Loucy (cell line): ENCODE data around the gene ALPG.
"Not testable (repeated sequence)": the region's sequence is repeated elsewhere in the genome, so short reads cannot be mapped to it uniquely, and the experiment has no call there.

Source experiments
- H2AFZ ChIP-seq: fragments of 200-600 bp; sonication (generic); 2 replicates; pipeline ENCODE4 v1.6.0; 2016; ENCODE audit warnings: antibody characterized with exemption, mild to moderate bottlenecking, low read length, moderate library complexity
- H3F3A ChIP-seq: fragments of 200-600 bp; 2 replicates; pipeline ENCODE4 v1.6.0; 2016; ENCODE audit warnings: antibody characterized with exemption, low read depth, mild to moderate bottlenecking
- H3K27me3 ChIP-seq: fragments of 200-600 bp; sonication (generic); 2 replicates; pipeline ENCODE4 v1.6.1; 2014; ENCODE audit warnings: low read length, mild to moderate bottlenecking; ENCODE audit not compliant: insufficient read depth, poor library complexity, severe bottlenecking
- H3K36me3 ChIP-seq: fragments of 200-600 bp; sonication (generic); 2 replicates; pipeline ENCODE4 v1.6.1; 2016; ENCODE audit warnings: low read length; ENCODE audit not compliant: insufficient read depth
- H3K4me1 ChIP-seq: fragments of 200-600 bp; sonication (generic); 2 replicates; pipeline ENCODE4 v1.5.1; 2014; ENCODE audit warnings: low read length, mild to moderate bottlenecking; ENCODE audit not compliant: insufficient read depth, poor library complexity, severe bottlenecking
- H3K4me2 ChIP-seq: fragments of 200-600 bp; sonication (generic); 2 replicates; pipeline ENCODE4 v1.6.0; 2014; ENCODE audit warnings: antibody characterized with exemption, low read length, low read depth, mild to moderate bottlenecking; ENCODE audit not compliant: poor library complexity, severe bottlenecking
- H3K4me3 ChIP-seq: fragments of 200-600 bp; sonication (generic); 2 replicates; pipeline ENCODE4 v1.5.1; 2014; ENCODE audit warnings: low read length, mild to moderate bottlenecking, mixed read lengths; ENCODE audit not compliant: poor library complexity, severe bottlenecking
- H3K79me2 ChIP-seq: fragments of 200-600 bp; sonication (generic); 2 replicates; pipeline ENCODE4 v1.6.1; 2014; ENCODE audit warnings: low read length; ENCODE audit not compliant: insufficient read depth
- H3K9ac ChIP-seq: fragments of 200-600 bp; sonication (generic); 2 replicates; pipeline ENCODE4 v1.6.0; 2014; ENCODE audit warnings: mild to moderate bottlenecking, low read depth, low read length, moderate library complexity; ENCODE audit not compliant: poor library complexity, severe bottlenecking
- H3K9me2 ChIP-seq: fragments of 200-600 bp; sonication (generic); replicated peaks from 2 replicates; pipeline ENCODE4 v1.6.1; 2016; ENCODE audit warnings: low read depth, low read length, mixed read lengths
- H3K9me3 ChIP-seq: fragments of 200-600 bp; sonication (generic); 2 replicates; pipeline ENCODE4 v1.6.1; 2014; ENCODE audit warnings: mild to moderate bottlenecking, antibody characterized with exemption, low read length, low read depth; ENCODE audit not compliant: insufficient read depth
- H4K20me1 ChIP-seq: fragments of 200-600 bp; sonication (generic); 2 replicates; pipeline ENCODE4 v1.6.0; 2014; ENCODE audit warnings: antibody characterized with exemption, low read length, mild to moderate bottlenecking; ENCODE audit not compliant: insufficient read depth, poor library complexity, severe bottlenecking
- CTCF ChIP-seq: fragments of 200-600 bp; sonication (generic); conservative IDR thresholded peaks from 2 replicates; pipeline ENCODE4 v1.5.1; 2014; ENCODE audit warnings: mild to moderate bottlenecking, antibody characterized with exemption, low read length
- EZH2phosphoT487 ChIP-seq: fragments of 200-600 bp; IDR thresholded peaks from 2 replicates; pipeline ENCODE4 v1.6.1; 2018; ENCODE audit warnings: antibody characterized with exemption, mild to moderate bottlenecking, moderate library complexity, borderline replicate concordance

Gene ALPG

GRCh38 chr2:232402518-232402917, 4.1 kb upstream of the ALPG start:
- TF ChIP-seq EZH2phosphoT487 (no peak), CTCF (no peak)
- no peaks in the 10 kb centered on the region for H3K36me3 ChIP-seq
- H2AFZ ChIP-seq, result no peak overlapping the region
- no peak overlapping the region for H3K4me3 ChIP-seq
- no peaks in the 10 kb centered on the region for H3F3A ChIP-seq
- H3K9me3 ChIP-seq, result no peaks in the 10 kb centered on the region
- no peaks in the 10 kb centered on the region for H4K20me1 ChIP-seq
- no peaks in the 10 kb centered on the region for H3K9me2 ChIP-seq
- no peaks in the 10 kb centered on the region for H3K4me1 ChIP-seq
- no peaks in the 10 kb centered on the region for H3K27me3 ChIP-seq
- H3K9ac ChIP-seq, result no peak overlapping the region
- H3K4me2 ChIP-seq, result no peak overlapping the region
- no peaks in the 10 kb centered on the region for H3K79me2 ChIP-seq

GRCh38 chr2:232405943-232406510, 617 bp upstream of the ALPG start:
- no peaks in the 10 kb centered on the region for H3K79me2 ChIP-seq
- H3K27me3 ChIP-seq, result no peaks in the 10 kb centered on the region
- H2AFZ ChIP-seq, result no peak overlapping the region
- no peak overlapping the region for H3K4me3 ChIP-seq
- no peak overlapping the region for H3K4me2 ChIP-seq
- no peaks in the 10 kb centered on the region for H3K36me3 ChIP-seq
- no peak overlapping the region for H3K9ac ChIP-seq
- TF ChIP-seq CTCF (no peak), EZH2phosphoT487 (no peak)
- H4K20me1 ChIP-seq, result no peaks in the 10 kb centered on the region
- no peaks in the 10 kb centered on the region for H3K4me1 ChIP-seq
- H3K9me3 ChIP-seq, result no peaks in the 10 kb centered on the region
- H3F3A ChIP-seq, result no peaks in the 10 kb centered on the region
- no peaks in the 10 kb centered on the region for H3K9me2 ChIP-seq

GRCh38 chr2:232407428-232408150, 945 bp downstream of the ALPG start:
- not testable (repeated sequence) for H3K4me2 ChIP-seq, H3K9ac ChIP-seq, H3K27me3 ChIP-seq, H3K4me1 ChIP-seq, H3K4me3 ChIP-seq, H3K9me2 ChIP-seq, H2AFZ ChIP-seq, H3F3A ChIP-seq, H4K20me1 ChIP-seq, H3K36me3 ChIP-seq, H3K9me3 ChIP-seq, H3K79me2 ChIP-seq

GRCh38 chr2:232408269-232408668, 1.6 kb downstream of the ALPG start:
- H3K27me3 ChIP-seq, H2AFZ ChIP-seq, H3K9me2 ChIP-seq, H4K20me1 ChIP-seq, H3F3A ChIP-seq, H3K4me2 ChIP-seq, H3K9me3 ChIP-seq, H3K36me3 ChIP-seq, H3K79me2 ChIP-seq, H3K4me1 ChIP-seq, H3K9ac ChIP-seq, H3K4me3 ChIP-seq: not testable (repeated sequence)

GRCh38 chr2:232409617-232410016, 3.0 kb downstream of the ALPG start:
- H3F3A ChIP-seq, H2AFZ ChIP-seq, H3K79me2 ChIP-seq, H4K20me1 ChIP-seq, H3K4me1 ChIP-seq, H3K9ac ChIP-seq, H3K9me3 ChIP-seq, H3K4me2 ChIP-seq, H3K9me2 ChIP-seq, H3K27me3 ChIP-seq, H3K36me3 ChIP-seq, H3K4me3 ChIP-seq: not testable (repeated sequence)
